ENCODE data around the gene COQ8A.

COQ8A gene

GRCh38 chr1:226948480-226948879, 8.4 kb downstream of the COQ8A start:
- H3K4me3 ChIP-seq (ENCODE audit: low read depth, low read length, poor library complexity, severe bottlenecking): no peak overlapping the region
- H3K9ac ChIP-seq (ENCODE audit: low read length): no peak overlapping the region
- H4K20me1 ChIP-seq (ENCODE audit: insufficient read depth, low read length): no peaks in the 10 kb centered on the region
- no peak overlapping the region for H3K4me2 ChIP-seq (ENCODE audit: low read length)
- H3K4me1 ChIP-seq (ENCODE audit: insufficient read depth, low read length, severe bottlenecking): peaks cover 15% of the 10 kb centered on the region
- H3K9me2 ChIP-seq (ENCODE audit: low read depth, low read length): no peaks in the 10 kb centered on the region
- no peaks in the 10 kb centered on the region for H3F3A ChIP-seq (ENCODE audit: insufficient read depth, low read length)
- H3K27me3 ChIP-seq (ENCODE audit: insufficient read depth, low read length): no peaks in the 10 kb centered on the region
- H3K79me2 ChIP-seq (ENCODE audit: insufficient read depth, low read length): no peaks in the 10 kb centered on the region
- H3K9me3 ChIP-seq (ENCODE audit: low read length): no peaks in the 10 kb centered on the region
- H3K36me3 ChIP-seq (ENCODE audit: insufficient read depth, low read length): no peaks in the 10 kb centered on the region
- no peak overlapping the region for H3K27ac ChIP-seq (ENCODE audit: low read depth, low read length, poor library complexity, severe bottlenecking)
- no peak overlapping the region for H2AFZ ChIP-seq (ENCODE audit: low read length)
- TF ChIP-seq EZH2 (IDR thresholded peaks at IDR 0.05; ENCODE audit: borderline replicate concordance, low read length) (no peak), CTCF (IDR thresholded peaks at IDR 0.05; ENCODE audit: low read length) (no peak)

- H3K4me3 ChIP-seq (ENCODE audit: low read depth, low read length, poor library complexity, severe bottlenecking): no peak overlapping the region
- H3K4me2 ChIP-seq (ENCODE audit: low read length): no peak overlapping the region
- H3K4me1 ChIP-seq (ENCODE audit: insufficient read depth, low read length, severe bottlenecking): peaks cover 15% of the 10 kb centered on the region
- H3K9me3 ChIP-seq (ENCODE audit: low read length): no peaks in the 10 kb centered on the region
- no peak overlapping the region for H2AFZ ChIP-seq (ENCODE audit: low read length)
- H3F3A ChIP-seq (ENCODE audit: insufficient read depth, low read length): no peaks in the 10 kb centered on the region
- TF ChIP-seq EZH2 (IDR thresholded peaks at IDR 0.05; ENCODE audit: borderline replicate concordance, low read length): no peak
- TF ChIP-seq CTCF (IDR thresholded peaks at IDR 0.05; ENCODE audit: low read length): no peak
- H3K27ac ChIP-seq (ENCODE audit: low read depth, low read length, poor library complexity, severe bottlenecking): no peak overlapping the region
- H3K79me2 ChIP-seq (ENCODE audit: insufficient read depth, low read length): no peaks in the 10 kb centered on the region
- no peaks in the 10 kb centered on the region for H3K27me3 ChIP-seq (ENCODE audit: insufficient read depth, low read length)
- H3K9ac ChIP-seq (ENCODE audit: low read length): no peak overlapping the region
- no peaks in the 10 kb centered on the region for H4K20me1 ChIP-seq (ENCODE audit: insufficient read depth, low read length)
- no peaks in the 10 kb centered on the region for H3K9me2 ChIP-seq (ENCODE audit: low read depth, low read length)
- H3K36me3 ChIP-seq (ENCODE audit: insufficient read depth, low read length): no peaks in the 10 kb centered on the region
Observed at GRCh38 chr1:226948996-226949395, 8.9 kb downstream of the COQ8A start.

- H3K9me3 ChIP-seq (ENCODE audit: low read length): no peaks in the 10 kb centered on the region
- no peak overlapping the region for H2AFZ ChIP-seq (ENCODE audit: low read length)
- no peak overlapping the region for H3K27ac ChIP-seq (ENCODE audit: low read depth, low read length, poor library complexity, severe bottlenecking)
- no peaks in the 10 kb centered on the region for H3F3A ChIP-seq (ENCODE audit: insufficient read depth, low read length)
- TF ChIP-seq CTCF (IDR thresholded peaks at IDR 0.05; ENCODE audit: low read length) (no peak), EZH2 (IDR thresholded peaks at IDR 0.05; ENCODE audit: borderline replicate concordance, low read length) (no peak)
- no peaks in the 10 kb centered on the region for H3K79me2 ChIP-seq (ENCODE audit: insufficient read depth, low read length)
- no peak overlapping the region for H3K9ac ChIP-seq (ENCODE audit: low read length)
- H4K20me1 ChIP-seq (ENCODE audit: insufficient read depth, low read length): no peaks in the 10 kb centered on the region
- no peaks in the 10 kb centered on the region for H3K36me3 ChIP-seq (ENCODE audit: insufficient read depth, low read length)
- H3K4me2 ChIP-seq (ENCODE audit: low read length): no peak overlapping the region
- H3K27me3 ChIP-seq (ENCODE audit: insufficient read depth, low read length): no peaks in the 10 kb centered on the region
- no peak overlapping the region for H3K4me3 ChIP-seq (ENCODE audit: low read depth, low read length, poor library complexity, severe bottlenecking)
- H3K4me1 ChIP-seq (ENCODE audit: insufficient read depth, low read length, severe bottlenecking): peaks cover 15% of the 10 kb centered on the region
- no peaks in the 10 kb centered on the region for H3K9me2 ChIP-seq (ENCODE audit: low read depth, low read length)
Observed at GRCh38 chr1:226949401-226949800, 9.3 kb downstream of the COQ8A start.

All from OCI-LY1 (cell line).